ENCODE data around the gene SLC30A10. TPM values are rescaled to one million over a fixed set of nuclear protein-coding genes. Genes with fewer than 3 reads are reported as not detected.
A peak's percentile ranks its signal among the peaks of the same experiment; 100 is the strongest.

Gene SLC30A10
- total and polyA plus RNA-seq, 10 of the 15 experiments (the other 5 are each of a cell fraction or from before 2014, with no cell fraction given) = not detected

- Histone ChIP-seq H3K27ac (ENCODE audit: control insufficient read depth, insufficient read depth) (no peak overlapping the region), H3K27me3 (replicated peaks in 1 of 2; ENCODE audit: control insufficient read depth in 2 of 2, insufficient read depth in 2 of 2, low read length in 1 of 2) (no peaks in the 10 kb centered on the region), H3K4me3 (no peak overlapping the region), H3K9ac (ENCODE audit: control insufficient read depth, insufficient read depth, low read length) (no peak overlapping the region), H3K9me3 (replicated peaks; ENCODE audit: control insufficient read depth, insufficient read depth, low read length) (no peaks in the 10 kb centered on the region), H4K20me1 (ENCODE audit: control insufficient read depth, insufficient read depth) (no peaks in the 10 kb centered on the region), H3K79me2 (ENCODE audit: control insufficient read depth, insufficient read depth, low read length) (no peaks in the 10 kb centered on the region), H2AFZ (ENCODE audit: control insufficient read depth, low read depth, low read length) (no peak overlapping the region), H3K4me1 (ENCODE audit: control insufficient read depth, insufficient read depth, low read length) (no peaks in the 10 kb centered on the region), H3K36me3 (ENCODE audit: control insufficient read depth in 2 of 2, insufficient read depth in 2 of 2, low read length in 1 of 2) (no peaks in the 10 kb centered on the region), H3K4me2 (ENCODE audit: control insufficient read depth, insufficient read depth) (no peak overlapping the region)
- POLR2A ChIA-PET = no interaction called here
- in situ Hi-C loops (cut with MboI) (no loop called here), intact Hi-C loops (cut with micrococcal nuclease; ENCODE audit: unreplicated experiment) (no loop called here)
- SMC1A ChIA-PET (ENCODE audit: uncharacterized antibody, unreplicated experiment) = no interaction called here
- DNase-seq (ENCODE audit: low read depth, low spot score) (no peak), ATAC-seq (no peak), FAIRE-seq (no peak)
- no TSS peak for BruUV-seq (replicated peaks)
- RAD21 ChIA-PET (ENCODE audit: unreplicated experiment) = no interaction called here
- TF ChIP-seq SMARCA5 (IDR thresholded peaks at IDR 0.05) (no peak), TAF1 (IDR thresholded peaks at IDR 0.05; ENCODE audit: borderline replicate concordance, low read depth, low read length) (no peak), SMAD1 (IDR thresholded peaks at IDR 0.05; ENCODE audit: low read depth, partially characterized antibody) (no peak), TCF7 (IDR thresholded peaks at IDR 0.05; ENCODE audit: borderline replicate concordance) (no peak)
- TF ChIP-seq, protein P1, sequence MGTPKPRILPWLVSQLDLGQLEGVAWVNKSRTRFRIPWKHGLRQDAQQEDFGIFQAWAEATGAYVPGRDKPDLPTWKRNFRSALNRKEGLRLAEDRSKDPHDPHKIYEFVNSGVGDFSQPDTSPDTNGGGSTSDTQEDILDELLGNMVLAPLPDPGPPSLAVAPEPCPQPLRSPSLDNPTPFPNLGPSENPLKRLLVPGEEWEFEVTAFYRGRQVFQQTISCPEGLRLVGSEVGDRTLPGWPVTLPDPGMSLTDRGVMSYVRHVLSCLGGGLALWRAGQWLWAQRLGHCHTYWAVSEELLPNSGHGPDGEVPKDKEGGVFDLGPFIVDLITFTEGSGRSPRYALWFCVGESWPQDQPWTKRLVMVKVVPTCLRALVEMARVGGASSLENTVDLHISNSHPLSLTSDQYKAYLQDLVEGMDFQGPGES (IDR thresholded peaks at IDR 0.05) = no peak
- CTCF ChIA-PET = no interaction called here
- 0% methylated on average over 4 of the region's 4 CpGs for WGBS (ENCODE audit: insufficient coverage, insufficient replicate concordance, low lambda C conversion rate, missing lambda C conversion rate)
Observed at GRCh38 chr1:219905524-219905923, 22.8 kb downstream of the SLC30A10 start.

DNA sequence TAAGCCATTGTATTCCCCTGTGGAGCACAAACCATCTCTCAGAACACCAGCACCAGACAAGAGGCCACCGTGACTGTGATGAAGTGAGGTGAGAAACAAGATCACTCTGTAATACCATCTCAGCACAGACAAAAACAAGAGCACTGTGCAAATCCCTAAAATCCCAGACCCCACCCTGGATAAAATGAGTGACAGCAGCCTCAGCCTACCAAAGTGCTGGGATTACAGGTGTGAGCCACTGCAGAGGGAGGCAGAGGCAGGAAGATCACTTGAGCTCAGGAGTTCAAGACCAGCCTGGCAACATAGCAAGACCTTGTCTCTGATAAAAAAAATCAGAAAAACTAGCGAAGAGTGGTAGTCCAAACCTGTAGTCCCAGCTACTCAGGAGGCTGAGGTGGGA lies 23.4 kb downstream of the SLC30A10 start:
- WGBS (ENCODE audit: insufficient coverage, insufficient replicate concordance, low lambda C conversion rate, missing lambda C conversion rate) = 53% methylated on average over 2 of the region's 2 CpGs
- no peak overlapping the region for H3K4me2 ChIP-seq (ENCODE audit: control insufficient read depth, insufficient read depth)
- no peak overlapping the region for H2AFZ ChIP-seq (ENCODE audit: control insufficient read depth, low read depth, low read length)
- ChIA-PET CTCF (no interaction called here), SMC1A (ENCODE audit: uncharacterized antibody, unreplicated experiment) (interaction anchor here (0.6 kb wide), 1 partner anchor 1788 kb away, joined by 4 read pairs; no protein-coding TSS in a partner anchor), POLR2A (interaction anchor here (0.6 kb wide), 1 partner anchor 906 kb away, joined by 3 read pairs; no protein-coding TSS in a partner anchor), RAD21 (ENCODE audit: unreplicated experiment) (no interaction called here)
- no peak overlapping the region for H3K27ac ChIP-seq (ENCODE audit: control insufficient read depth, insufficient read depth)
- H3K79me2 ChIP-seq (ENCODE audit: control insufficient read depth, insufficient read depth, low read length) = no peaks in the 10 kb centered on the region
- TF ChIP-seq, protein P2, sequence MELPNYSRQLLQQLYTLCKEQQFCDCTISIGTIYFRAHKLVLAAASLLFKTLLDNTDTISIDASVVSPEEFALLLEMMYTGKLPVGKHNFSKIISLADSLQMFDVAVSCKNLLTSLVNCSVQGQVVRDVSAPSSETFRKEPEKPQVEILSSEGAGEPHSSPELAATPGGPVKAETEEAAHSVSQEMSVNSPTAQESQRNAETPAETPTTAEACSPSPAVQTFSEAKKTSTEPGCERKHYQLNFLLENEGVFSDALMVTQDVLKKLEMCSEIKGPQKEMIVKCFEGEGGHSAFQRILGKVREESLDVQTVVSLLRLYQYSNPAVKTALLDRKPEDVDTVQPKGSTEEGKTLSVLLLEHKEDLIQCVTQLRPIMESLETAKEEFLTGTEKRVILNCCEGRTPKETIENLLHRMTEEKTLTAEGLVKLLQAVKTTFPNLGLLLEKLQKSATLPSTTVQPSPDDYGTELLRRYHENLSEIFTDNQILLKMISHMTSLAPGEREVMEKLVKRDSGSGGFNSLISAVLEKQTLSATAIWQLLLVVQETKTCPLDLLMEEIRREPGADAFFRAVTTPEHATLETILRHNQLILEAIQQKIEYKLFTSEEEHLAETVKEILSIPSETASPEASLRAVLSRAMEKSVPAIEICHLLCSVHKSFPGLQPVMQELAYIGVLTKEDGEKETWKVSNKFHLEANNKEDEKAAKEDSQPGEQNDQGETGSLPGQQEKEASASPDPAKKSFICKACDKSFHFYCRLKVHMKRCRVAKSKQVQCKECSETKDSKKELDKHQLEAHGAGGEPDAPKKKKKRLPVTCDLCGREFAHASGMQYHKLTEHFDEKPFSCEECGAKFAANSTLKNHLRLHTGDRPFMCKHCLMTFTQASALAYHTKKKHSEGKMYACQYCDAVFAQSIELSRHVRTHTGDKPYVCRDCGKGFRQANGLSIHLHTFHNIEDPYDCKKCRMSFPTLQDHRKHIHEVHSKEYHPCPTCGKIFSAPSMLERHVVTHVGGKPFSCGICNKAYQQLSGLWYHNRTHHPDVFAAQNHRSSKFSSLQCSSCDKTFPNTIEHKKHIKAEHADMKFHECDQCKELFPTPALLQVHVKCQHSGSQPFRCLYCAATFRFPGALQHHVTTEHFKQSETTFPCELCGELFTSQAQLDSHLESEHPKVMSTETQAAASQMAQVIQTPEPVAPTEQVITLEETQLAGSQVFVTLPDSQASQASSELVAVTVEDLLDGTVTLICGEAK (IDR thresholded peaks at IDR 0.05; ENCODE audit: borderline replicate concordance) = no peak
- TF ChIP-seq, protein P3, sequence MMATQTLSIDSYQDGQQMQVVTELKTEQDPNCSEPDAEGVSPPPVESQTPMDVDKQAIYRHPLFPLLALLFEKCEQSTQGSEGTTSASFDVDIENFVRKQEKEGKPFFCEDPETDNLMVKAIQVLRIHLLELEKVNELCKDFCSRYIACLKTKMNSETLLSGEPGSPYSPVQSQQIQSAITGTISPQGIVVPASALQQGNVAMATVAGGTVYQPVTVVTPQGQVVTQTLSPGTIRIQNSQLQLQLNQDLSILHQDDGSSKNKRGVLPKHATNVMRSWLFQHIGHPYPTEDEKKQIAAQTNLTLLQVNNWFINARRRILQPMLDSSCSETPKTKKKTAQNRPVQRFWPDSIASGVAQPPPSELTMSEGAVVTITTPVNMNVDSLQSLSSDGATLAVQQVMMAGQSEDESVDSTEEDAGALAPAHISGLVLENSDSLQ (IDR thresholded peaks at IDR 0.05) = 0 out of 2 replicates have a peak, but pooled peaks have one; percentile 26
- no peak for TF ChIP-seq CEBPB (IDR thresholded peaks at IDR 0.05; ENCODE audit: borderline replicate concordance in 1 of 2, low read depth in 2 of 2, low read length in 2 of 2)
- in situ Hi-C loops (cut with MboI) = no loop called here
- H3K9ac ChIP-seq (ENCODE audit: control insufficient read depth, insufficient read depth, low read length) = no peak overlapping the region
- H3K36me3 ChIP-seq (ENCODE audit: control insufficient read depth in 2 of 2, insufficient read depth in 2 of 2, low read length in 1 of 2) = no peaks in the 10 kb centered on the region
- DNase-seq (ENCODE audit: low read depth, low spot score) (no peak), ATAC-seq (no peak), FAIRE-seq (no peak)
- intact Hi-C loops (cut with micrococcal nuclease; ENCODE audit: unreplicated experiment) = no loop called here
- H3K9me3 ChIP-seq (replicated peaks; ENCODE audit: control insufficient read depth, insufficient read depth, low read length) = no peaks in the 10 kb centered on the region
- no peak overlapping the region for H3K4me3 ChIP-seq
- no peaks in the 10 kb centered on the region for H3K4me1 ChIP-seq (ENCODE audit: control insufficient read depth, insufficient read depth, low read length)
- no TSS peak for BruUV-seq (replicated peaks)
- no peaks in the 10 kb centered on the region for H3K27me3 ChIP-seq (replicated peaks in 1 of 2; ENCODE audit: control insufficient read depth in 2 of 2, insufficient read depth in 2 of 2, low read length in 1 of 2)
- H4K20me1 ChIP-seq (ENCODE audit: control insufficient read depth, insufficient read depth) = no peaks in the 10 kb centered on the region
